Left lobe of liver (tissue), 2 donors: ENCODE measurements around the gene RCN2. TPM values are rescaled to one million over a fixed set of nuclear protein-coding genes. Genes with fewer than 3 reads are reported as not detected.
"Not testable (repeated sequence)": the region's sequence is repeated elsewhere in the genome, so short reads cannot be mapped to it uniquely, and the experiment has no call there.

ENCODE experiments used
- ATAC-seq: fragments of 200-7000 bp; cut with Tn5 transposase; one replicate; pipeline ENCODE4 v1.9.1; 2020; ENCODE audit warnings: mild to moderate bottlenecking, moderate library complexity
- DNase-seq: peaks from one replicate; pipeline ENCODE4 v3.0.0-alpha.2; 2020; ENCODE audit warnings: low spot score
- total RNA-seq: library from RNA; stranded (reverse); gene quantifications from one replicate; pipeline ENCODE4 v1.2.1, GENCODE V29; 2021
- donor health status: DM: no; HTN: no; CAD: no; lungs with moderate emphysema.
- donor health status: DM: no; HTN: yes; CAD: no.

RCN2 gene, protein sequence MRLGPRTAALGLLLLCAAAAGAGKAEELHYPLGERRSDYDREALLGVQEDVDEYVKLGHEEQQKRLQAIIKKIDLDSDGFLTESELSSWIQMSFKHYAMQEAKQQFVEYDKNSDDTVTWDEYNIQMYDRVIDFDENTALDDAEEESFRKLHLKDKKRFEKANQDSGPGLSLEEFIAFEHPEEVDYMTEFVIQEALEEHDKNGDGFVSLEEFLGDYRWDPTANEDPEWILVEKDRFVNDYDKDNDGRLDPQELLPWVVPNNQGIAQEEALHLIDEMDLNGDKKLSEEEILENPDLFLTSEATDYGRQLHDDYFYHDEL
- total RNA-seq: 8.3 TPM

GRCh38 chr15:76931397-76932134 lies at the start of gene RCN2:
TSS of gene RCN2 (plus strand) at chr15:76931749. CDS start at chr15:76931842, 93 bp downstream.
- peak; percentile 99 for ATAC-seq
- peak; percentile 97 for DNase-seq

- DNase-seq (no peak), ATAC-seq (no peak)
Observed at GRCh38 chr15:76885212-76885611, 46.3 kb upstream of the RCN2 start.

GRCh38 chr15:76887280-76888141 lies 44.0 kb upstream of the RCN2 start:
- not testable (repeated sequence) for DNase-seq, ATAC-seq

GRCh38 chr15:76892836-76893235 lies 38.7 kb upstream of the RCN2 start:
- not testable (repeated sequence) for ATAC-seq, DNase-seq

DNA sequence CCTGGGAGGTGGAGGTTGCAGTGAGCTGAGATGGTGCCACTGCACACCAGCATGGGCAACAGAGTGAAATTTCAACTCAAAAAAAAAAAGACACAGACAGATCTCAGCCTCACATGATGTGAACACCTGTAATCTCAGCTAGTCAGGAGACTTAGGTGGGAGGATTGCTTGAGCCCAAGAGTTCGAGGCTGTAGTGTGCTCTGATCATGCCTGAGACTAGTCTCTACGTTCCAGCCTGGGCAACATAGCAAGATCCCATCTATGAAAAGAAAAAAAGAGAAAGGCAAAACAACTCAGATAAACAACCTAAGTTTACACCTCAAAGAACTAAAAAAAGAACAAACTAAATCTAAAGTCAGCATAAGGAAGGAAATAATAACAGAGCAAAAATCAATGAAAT lies 37.4 kb upstream of the RCN2 start:
- DNase-seq: no peak
- ATAC-seq: no peak

- no peak for ATAC-seq
- DNase-seq: no peak
Observed at GRCh38 chr15:76898102-76898501, 33.4 kb upstream of the RCN2 start.

- DNase-seq, ATAC-seq: not testable (repeated sequence)
Observed at GRCh38 chr15:76899176-76899930, 32.2 kb upstream of the RCN2 start.

DNA sequence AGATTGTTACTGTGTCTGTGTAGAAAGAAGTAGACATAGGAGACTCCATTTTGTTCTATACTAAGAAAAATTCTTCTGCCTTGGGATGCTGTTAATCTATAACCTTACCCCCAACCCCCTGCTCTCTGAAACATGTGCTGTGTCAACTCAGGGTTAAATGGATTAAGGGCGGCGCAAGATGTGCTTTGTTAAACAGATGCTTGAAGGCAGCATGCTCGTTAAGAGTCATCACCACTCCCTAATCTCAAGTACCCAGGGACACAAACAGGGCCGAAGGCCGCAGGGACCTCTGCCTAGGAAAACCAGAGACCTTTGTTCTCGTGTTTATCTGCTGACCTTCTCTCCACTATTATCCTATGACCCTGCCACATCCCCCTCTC lies 31.6 kb upstream of the RCN2 start:
- ATAC-seq, DNase-seq: not testable (repeated sequence)

- ATAC-seq (no peak), DNase-seq (no peak)
Observed at GRCh38 chr15:76901965-76902364, 29.6 kb upstream of the RCN2 start.

- no peak for ATAC-seq
- DNase-seq: no peak
Observed at GRCh38 chr15:76903251-76903681, 28.3 kb upstream of the RCN2 start.

- ATAC-seq: peak; percentile 58
Observed at GRCh38 chr15:76904461-76905012, 27.0 kb upstream of the RCN2 start.

GRCh38 chr15:76905013-76905839 lies 26.3 kb upstream of the RCN2 start, which contains the start of gene SCAPER:
TSS of gene SCAPER (minus strand) at chr15:76905340. CDS start at chr15:76883817, 21,523 bp downstream.
- DNase-seq: peak; percentile 97
- ATAC-seq: peak; percentile 93

More at GRCh38 chr15:76904461-76905012, 27.0 kb upstream of the RCN2 start:
- peak; percentile 52 for DNase-seq

- DNase-seq: no peak
- no peak for ATAC-seq
Observed at GRCh38 chr15:76905855-76906254, 25.7 kb upstream of the RCN2 start.

DNA sequence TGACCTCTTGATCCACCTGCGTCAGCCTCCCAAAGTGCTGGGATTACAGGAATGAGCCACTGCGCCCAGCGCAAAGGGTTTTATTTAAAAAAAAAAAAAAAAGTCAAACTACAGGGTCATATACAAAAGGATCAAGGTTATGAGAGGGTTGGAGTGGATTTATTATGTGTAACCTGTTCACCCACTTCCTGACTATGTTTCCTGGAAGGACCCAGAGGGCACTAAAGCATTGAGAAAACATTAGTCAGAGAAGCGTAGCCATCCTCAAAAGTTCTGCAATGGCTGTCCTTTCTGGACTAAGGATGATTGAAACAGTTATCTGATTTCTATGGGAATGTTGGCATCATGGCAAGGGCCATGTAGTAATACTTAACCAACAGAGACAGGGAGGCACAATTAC lies 19.1 kb upstream of the RCN2 start:
- ATAC-seq: no peak
- no peak for DNase-seq

GRCh38 chr15:76913737-76914136 lies 17.8 kb upstream of the RCN2 start:
- DNase-seq (no peak), ATAC-seq (no peak)

GRCh38 chr15:76916369-76916768 lies 15.2 kb upstream of the RCN2 start:
- ATAC-seq (no peak), DNase-seq (no peak)

- DNase-seq (no peak), ATAC-seq (no peak)
Observed at GRCh38 chr15:76928201-76928600, 3.3 kb upstream of the RCN2 start.

GRCh38 chr15:76929011-76929760 lies 2.4 kb upstream of the RCN2 start:
- ATAC-seq (no peak), DNase-seq (no peak)
